Measurements from ENCODE around the gene PTPRR.

DNA sequence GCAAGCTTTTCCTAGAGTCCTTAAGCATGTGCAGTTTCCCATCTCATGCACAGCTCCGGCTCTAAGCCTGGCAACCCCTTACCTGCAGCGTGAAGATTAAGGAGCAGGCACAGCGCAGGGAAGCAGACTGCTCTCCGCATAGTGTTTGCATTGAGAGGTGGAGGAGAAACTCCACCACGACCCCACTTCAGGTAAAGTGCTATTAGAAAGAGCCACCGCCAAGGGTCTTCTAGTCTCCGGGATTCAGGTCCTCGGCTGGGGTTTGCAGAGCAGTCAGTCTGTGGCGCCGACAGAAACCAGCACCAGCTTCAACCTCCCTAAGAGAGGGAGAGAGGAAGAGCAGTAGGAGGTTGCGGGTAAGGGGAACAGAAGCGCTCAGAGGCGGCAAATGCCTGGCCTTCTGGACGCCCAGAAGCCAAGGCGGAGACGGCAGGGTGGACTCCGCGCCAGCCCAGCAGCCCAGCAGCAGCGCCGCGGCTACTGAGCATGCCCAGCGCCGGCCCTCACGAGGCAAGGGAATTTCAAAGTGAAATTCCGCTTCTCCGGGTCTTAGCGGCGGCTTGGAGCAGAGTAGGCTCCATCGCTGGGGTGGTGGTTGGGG is at the start of gene PTPRR:
- TF ChIP-seq, protein P1, sequence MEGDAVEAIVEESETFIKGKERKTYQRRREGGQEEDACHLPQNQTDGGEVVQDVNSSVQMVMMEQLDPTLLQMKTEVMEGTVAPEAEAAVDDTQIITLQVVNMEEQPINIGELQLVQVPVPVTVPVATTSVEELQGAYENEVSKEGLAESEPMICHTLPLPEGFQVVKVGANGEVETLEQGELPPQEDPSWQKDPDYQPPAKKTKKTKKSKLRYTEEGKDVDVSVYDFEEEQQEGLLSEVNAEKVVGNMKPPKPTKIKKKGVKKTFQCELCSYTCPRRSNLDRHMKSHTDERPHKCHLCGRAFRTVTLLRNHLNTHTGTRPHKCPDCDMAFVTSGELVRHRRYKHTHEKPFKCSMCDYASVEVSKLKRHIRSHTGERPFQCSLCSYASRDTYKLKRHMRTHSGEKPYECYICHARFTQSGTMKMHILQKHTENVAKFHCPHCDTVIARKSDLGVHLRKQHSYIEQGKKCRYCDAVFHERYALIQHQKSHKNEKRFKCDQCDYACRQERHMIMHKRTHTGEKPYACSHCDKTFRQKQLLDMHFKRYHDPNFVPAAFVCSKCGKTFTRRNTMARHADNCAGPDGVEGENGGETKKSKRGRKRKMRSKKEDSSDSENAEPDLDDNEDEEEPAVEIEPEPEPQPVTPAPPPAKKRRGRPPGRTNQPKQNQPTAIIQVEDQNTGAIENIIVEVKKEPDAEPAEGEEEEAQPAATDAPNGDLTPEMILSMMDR (IDR thresholded peaks at IDR 0.05) = no peak
- TF ChIP-seq POLR2A (IDR thresholded peaks at IDR 0.05) = no peak

Data from adrenal gland (tissue), 5 donors.